Glutamatergic neuron (in vitro differentiated cells): Measurements from ENCODE around the gene TRAK2. TPM values are rescaled to one million over a fixed set of nuclear protein-coding genes. Genes with fewer than 3 reads are reported as not detected.
A peak's percentile ranks its signal among the peaks of the same experiment; 100 is the strongest.

Experiments
- DNase-seq: peaks from one replicate; pipeline ENCODE4 v3.0.0; 2022
- H3K27ac Mint-ChIP-seq: one replicate; pipeline ENCODE4 v1.8.0; 2020; ENCODE audit warnings: mild to moderate bottlenecking, mixed read lengths, inconsistent platforms; ENCODE audit not compliant: unreplicated experiment
- H3K27me3 Mint-ChIP-seq: one replicate; pipeline ENCODE4 v1.8.0; 2020; ENCODE audit warnings: mild to moderate bottlenecking, moderate library complexity, mixed read lengths, inconsistent platforms; ENCODE audit not compliant: unreplicated experiment
- H3K36me3 Mint-ChIP-seq: one replicate; pipeline ENCODE4 v1.8.0; 2020; ENCODE audit warnings: mild to moderate bottlenecking, mixed read lengths, inconsistent platforms; ENCODE audit not compliant: unreplicated experiment
- H3K4me1 Mint-ChIP-seq: one replicate; pipeline ENCODE4 v1.8.0; 2020; ENCODE audit warnings: mild to moderate bottlenecking, low read depth, mixed read lengths, inconsistent platforms; ENCODE audit not compliant: unreplicated experiment
- H3K4me3 Mint-ChIP-seq: one replicate; pipeline ENCODE4 v1.8.0; 2020; ENCODE audit warnings: mild to moderate bottlenecking, mixed read lengths, inconsistent platforms; ENCODE audit not compliant: unreplicated experiment
- H3K9me3 Mint-ChIP-seq: one replicate; pipeline ENCODE4 v1.8.0; 2020; ENCODE audit warnings: mild to moderate bottlenecking, moderate library complexity, mixed read lengths, inconsistent platforms; ENCODE audit not compliant: unreplicated experiment
- CTCF ChIP-seq: fragments of 200-600 bp; sonication (generic); IDR thresholded peaks from one replicate; pipeline ENCODE4 v1.5.0; 2021; ENCODE audit not compliant: partially characterized antibody, unreplicated experiment
- total RNA-seq: library from RNA; stranded (reverse); fragmentation: NEBNext Ultra II Directional; extraction: Animal tissue kit (Norgen Biotek cat#: 25700); gene quantifications from one replicate; pipeline ENCODE4 v1.2.1, GENCODE V29; 2021; ENCODE audit not compliant: unreplicated experiment

The TRAK2 gene
- total RNA-seq, 1 donor from 2014 or later = 58.9 TPM

- Mint-ChIP-seq H3K4me1 (no peaks in the 10 kb centered on the region), H3K36me3 (no peaks in the 10 kb centered on the region), H3K27ac (peak overlapping the region; percentile 65), H3K4me3 (no peak overlapping the region), H3K27me3 (no peaks in the 10 kb centered on the region), H3K9me3 (no peaks in the 10 kb centered on the region)
- no peak for DNase-seq
- TF ChIP-seq CTCF = no peak
Observed at GRCh38 chr2:201402651-201403562, 48.4 kb downstream of the TRAK2 start.

- Mint-ChIP-seq H3K4me1 (no peaks in the 10 kb centered on the region), H3K27me3 (no peaks in the 10 kb centered on the region), H3K36me3 (no peaks in the 10 kb centered on the region), H3K4me3 (no peak overlapping the region), H3K9me3 (no peaks in the 10 kb centered on the region), H3K27ac (no peak overlapping the region)
- TF ChIP-seq CTCF = no peak
- no peak for DNase-seq
Observed at GRCh38 chr2:201401815-201402214, 49.4 kb downstream of the TRAK2 start.

GRCh38 chr2:201396595-201396994, 54.7 kb downstream of the TRAK2 start:
- H3K4me3 Mint-ChIP-seq = no peak overlapping the region
- H3K27me3 Mint-ChIP-seq = no peaks in the 10 kb centered on the region
- H3K9me3 Mint-ChIP-seq = no peaks in the 10 kb centered on the region
- H3K4me1 Mint-ChIP-seq = no peaks in the 10 kb centered on the region
- H3K36me3 Mint-ChIP-seq = no peaks in the 10 kb centered on the region
- H3K27ac Mint-ChIP-seq = no peak overlapping the region
- no peak for TF ChIP-seq CTCF
- DNase-seq = no peak

GRCh38 chr2:201383136-201383535, 68.1 kb downstream of the TRAK2 start:
- no peak for TF ChIP-seq CTCF

More at GRCh38 chr2:201383136-201383535, 68.1 kb downstream of the TRAK2 start:
- H3K27me3 Mint-ChIP-seq = no peaks in the 10 kb centered on the region
- H3K9me3 Mint-ChIP-seq = no peaks in the 10 kb centered on the region
- H3K27ac Mint-ChIP-seq = no peak overlapping the region
- H3K36me3 Mint-ChIP-seq = peaks cover 10% of the 10 kb centered on the region
- DNase-seq = no peak
- no peak overlapping the region for H3K4me3 Mint-ChIP-seq
- no peaks in the 10 kb centered on the region for H3K4me1 Mint-ChIP-seq
